SW480 (cell line): Measurements from ENCODE around the gene ATAD3C.
"Not testable (repeated sequence)": the region's sequence is repeated elsewhere in the genome, so short reads cannot be mapped to it uniquely, and the experiment has no call there.

ENCODE experiments used
- DNase-seq: peaks from one replicate; pipeline ENCODE4 v3.0.0-alpha.2; 2016; ENCODE audit warnings: low spot score

Gene ATAD3C

GRCh38 chr1:1419363-1419812 lies 30.1 kb upstream of the ATAD3C start:
- DNase-seq: no peak

DNA sequence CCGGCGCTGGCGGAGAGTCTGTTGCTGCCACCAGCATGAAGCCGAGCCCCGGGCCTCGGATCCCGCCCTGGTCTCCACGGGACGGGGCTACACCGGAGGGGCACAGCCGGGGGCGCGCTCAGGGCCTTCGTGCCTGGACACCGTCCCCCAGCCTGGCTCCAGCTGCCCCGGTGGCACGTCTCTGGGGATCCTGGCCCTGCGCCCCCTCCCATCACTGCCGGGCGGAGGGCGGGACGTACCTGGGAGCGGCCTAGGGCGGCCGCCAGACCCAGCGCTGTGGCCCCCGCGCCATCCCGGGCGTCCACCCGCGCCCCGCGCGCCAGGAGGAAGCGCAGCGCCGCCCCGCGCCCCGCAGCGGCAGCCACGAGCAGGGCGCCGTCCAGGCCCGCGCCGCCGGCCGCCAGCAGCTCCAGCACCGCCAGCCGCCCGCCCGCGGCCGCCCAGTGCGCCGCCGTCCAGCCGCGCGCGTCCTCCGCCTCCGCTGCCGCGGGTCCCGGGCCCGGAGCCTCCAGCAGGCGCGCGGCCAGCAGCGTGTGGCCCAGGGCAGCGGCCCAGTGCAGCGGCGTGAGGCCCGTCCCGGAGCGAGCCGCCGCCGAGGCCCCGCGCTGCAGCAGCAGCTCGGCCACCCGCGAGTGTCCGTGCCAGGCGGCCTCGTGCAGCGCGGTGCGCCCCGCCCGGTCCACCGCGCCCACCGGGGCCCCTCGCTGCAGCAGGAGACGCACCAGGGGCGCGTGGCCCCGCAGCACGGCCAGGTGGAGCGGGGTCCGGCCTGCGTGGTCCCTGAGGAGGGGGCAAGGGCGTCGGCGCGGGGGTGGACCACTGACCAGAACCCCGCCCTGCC lies 29.5 kb upstream of the ATAD3C start:
- no peak for DNase-seq

- no peak for DNase-seq
These were observed 28.8 kb upstream of the ATAD3C start for GRCh38 chr1:1420654-1421141.

DNA sequence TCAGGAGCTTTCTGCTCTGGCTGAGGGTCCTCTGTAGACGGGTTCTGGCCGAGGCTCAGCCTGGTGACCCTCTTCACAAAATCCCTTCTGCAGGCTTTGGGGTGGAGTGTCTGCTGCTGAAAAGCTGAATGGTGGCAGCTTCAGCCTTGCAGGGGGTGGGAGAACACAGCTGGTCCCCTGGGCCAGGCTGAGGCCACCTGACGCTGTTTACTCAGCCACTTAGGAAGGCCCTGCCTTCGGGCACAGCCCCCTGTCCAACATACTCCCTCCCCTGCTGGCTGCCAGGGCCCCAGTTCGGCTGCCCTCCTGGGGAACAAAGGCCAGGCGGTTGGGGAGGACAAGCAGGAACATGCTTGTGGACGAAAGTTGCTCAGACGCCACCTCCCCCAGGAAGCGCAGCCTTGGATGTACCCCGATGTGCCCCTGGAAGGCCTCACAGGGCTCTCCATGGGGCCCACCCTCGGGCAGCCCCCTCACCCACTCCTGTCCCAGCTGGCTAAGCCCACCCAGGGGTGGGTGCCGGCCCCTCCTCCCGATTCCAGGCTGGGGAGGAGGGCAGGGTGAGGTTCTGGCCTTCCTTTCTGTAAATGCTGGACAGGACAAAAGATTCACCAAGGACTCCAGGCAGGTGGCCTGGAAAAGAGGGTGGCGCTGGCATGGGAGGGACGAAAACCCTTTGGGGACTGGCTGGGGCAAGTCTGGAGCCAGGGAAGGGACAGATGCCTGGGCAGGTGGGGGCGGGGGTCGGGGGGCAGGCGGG lies 28.2 kb upstream of the ATAD3C start, which contains the start of gene ANKRD65:
TSS of gene ANKRD65 (minus strand) at position 130 of the 760 bp plus-strand sequence. CDS start 271 bp downstream, outside the sequence.
- DNase-seq: no peak

- no peak for DNase-seq
These were observed 27.5 kb upstream of the ATAD3C start for GRCh38 chr1:1421907-1422464.

DNA sequence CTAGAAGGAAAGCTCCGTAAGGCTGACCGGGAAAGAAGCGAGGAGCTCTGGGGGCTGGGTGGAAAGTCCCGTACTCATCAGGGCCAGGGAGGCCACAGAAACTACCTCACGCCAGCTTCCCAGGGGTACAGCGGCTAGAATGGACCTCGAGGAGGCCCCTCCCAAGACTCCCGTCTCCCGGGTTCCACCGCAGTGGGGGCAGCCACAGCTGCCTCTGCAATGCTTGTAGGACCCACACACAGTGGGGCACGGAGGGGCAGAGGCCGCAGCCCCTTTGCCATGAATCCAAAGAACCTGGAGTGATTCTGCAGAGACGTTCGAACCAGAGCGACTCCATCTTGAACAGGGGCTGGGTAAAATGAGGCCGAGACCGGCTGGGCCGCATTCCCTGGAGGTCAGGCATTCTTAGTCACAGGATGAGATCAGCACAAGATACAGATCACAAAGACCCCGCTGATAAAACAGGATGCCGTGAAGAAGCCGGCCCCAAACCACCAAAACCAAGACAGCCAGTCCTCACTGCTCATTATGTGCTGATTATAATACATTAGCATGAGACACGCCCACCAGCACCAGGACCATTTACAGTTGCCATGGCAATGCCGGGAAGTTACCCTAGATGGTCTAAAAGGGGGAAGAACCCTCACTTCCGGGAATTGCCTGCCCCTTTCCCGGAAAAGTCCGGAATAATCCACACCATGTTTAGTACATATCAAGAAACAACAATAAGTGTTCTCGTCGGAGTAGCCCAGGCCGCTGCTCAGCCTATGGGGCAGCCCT lies 26.8 kb upstream of the ATAD3C start:
- DNase-seq: no peak

- DNase-seq: no peak
These were observed 26.3 kb upstream of the ATAD3C start for GRCh38 chr1:1423245-1423597.

- DNase-seq: no peak
These were observed 24.8 kb upstream of the ATAD3C start for GRCh38 chr1:1424707-1425106.

DNA sequence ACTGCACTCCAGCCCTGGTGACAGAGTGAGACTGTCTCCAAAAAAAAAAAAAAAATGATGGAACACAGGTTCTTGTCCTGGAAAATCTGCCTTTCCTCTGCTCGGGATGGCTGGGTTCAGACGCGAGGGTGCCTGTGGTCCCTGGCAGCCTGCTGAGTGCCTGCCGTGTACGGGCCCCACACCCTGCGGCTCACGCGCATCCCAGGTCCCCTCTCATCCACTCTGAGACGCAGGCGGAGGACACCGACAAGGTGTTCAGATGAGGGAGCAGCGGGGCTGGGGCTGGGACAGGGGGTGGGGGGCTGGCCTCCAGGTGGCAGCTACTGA lies 24.1 kb upstream of the ATAD3C start:
- DNase-seq: no peak

- DNase-seq: no peak
These were observed 23.6 kb upstream of the ATAD3C start for GRCh38 chr1:1425753-1426495.

GRCh38 chr1:1426496-1427105 lies 22.9 kb upstream of the ATAD3C start:
- no peak for DNase-seq

DNA sequence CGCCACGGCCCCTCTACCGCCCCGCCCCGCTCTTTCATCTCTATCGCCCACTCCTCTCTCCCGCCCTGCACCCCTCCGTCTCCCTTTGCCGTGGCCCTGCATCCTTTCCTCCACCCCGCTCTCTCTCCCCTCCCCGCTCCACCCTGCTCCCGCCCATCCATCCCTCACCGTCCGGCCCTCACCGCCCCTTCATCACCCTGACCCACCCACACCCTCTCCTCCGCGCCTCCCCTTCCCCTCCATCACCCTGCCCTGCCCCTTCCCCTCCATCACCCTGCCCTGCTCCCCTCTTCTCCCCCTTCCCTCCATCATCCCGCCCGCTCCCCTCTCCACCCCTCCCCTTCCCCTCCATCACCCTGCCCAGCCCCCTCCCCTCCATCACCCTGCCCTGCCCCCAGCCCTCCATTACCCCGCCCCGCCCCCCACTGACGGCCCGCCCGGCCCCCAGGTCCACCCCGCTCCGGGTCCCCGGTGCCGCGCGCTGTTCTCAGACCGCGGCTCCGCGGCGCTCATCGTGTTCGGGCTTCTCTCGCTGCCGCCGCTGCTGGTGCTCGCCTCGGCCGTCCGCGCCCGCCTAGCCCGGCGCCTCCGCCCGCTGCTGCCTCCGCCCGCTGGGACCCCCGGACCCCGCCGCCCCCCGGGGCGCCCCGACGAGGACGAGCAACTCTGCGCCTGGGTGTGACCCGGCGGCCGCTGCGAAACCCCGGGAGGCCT lies 22.2 kb upstream of the ATAD3C start:
- DNase-seq: no peak

DNA sequence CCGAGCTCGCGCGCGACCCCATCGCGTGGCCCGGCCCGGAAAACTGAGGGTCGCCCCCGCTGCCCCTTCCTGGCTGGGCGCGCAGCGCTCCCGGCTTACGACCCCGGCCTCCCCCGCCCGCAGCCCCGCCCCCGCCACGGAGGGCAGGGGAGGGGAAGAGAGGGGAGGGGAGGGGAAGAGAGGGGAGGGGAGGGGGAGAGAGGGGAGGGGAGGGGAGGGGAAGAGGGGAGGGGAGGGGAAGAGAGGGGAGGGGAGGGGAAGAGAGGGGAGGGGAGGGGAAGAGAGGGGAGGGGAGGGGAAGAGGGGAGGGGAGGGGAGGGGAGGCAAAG lies 21.7 kb upstream of the ATAD3C start:
- no peak for DNase-seq

DNA sequence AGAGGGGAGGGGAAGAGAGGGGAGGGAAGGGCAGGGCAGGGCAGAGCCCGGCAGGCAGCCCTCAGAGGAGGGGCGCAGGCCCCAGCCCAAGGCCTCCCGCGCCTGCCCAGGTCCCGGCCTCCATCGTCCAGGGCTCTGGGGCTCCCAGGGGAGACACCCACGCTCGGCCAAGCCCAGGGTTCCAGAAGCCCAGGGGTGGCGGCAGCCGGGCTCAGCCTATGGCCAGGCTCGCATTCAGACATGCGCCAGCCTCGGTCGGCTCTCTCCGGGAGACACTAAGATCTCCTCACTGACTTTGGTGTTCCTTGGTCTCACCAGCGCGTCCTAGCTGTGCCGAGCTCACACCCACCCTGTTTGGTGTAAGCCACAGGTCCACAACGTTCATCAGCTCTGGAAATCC lies 21.3 kb upstream of the ATAD3C start:
- DNase-seq: no peak

DNA sequence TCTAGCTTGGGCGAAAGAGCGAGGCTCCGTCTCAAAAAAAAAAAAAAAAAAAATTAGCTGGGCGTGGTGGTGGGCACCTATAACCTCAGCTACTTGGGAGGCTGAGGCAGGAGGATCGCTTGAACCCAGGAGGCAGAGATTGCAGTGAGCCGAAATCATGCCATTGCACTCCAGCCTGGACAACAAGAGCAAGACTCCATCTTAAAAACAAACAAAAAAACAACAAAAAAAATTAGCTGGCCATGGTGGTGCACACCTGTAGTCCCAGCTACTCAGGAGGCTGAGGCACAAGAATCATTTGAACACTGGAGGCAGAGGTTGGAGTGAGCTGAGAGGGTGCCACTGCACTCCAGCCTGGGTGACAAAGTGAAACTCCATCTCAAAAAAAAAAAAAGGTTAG lies 20.5 kb upstream of the ATAD3C start:
- not testable (repeated sequence) for DNase-seq

DNA sequence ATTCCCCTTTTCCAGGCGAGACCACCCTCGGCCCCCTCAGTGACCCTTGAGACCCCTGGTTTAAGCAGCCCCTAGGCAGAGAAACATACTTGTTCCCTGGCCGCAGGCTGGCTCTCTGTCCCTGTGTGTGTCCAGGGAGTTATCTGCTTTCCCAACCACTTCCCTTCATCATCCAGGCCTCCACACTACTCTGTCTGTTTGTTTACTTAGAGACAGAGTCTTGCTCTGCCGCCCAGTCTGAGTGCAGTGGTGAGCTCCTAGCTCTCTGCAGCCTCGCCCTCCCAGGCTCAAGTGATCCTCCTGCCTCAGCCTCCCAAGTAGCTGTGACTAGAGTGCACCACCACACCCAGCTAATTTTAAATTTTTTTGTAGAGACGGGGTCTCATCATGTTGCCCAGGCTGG lies 19.8 kb upstream of the ATAD3C start:
- no peak for DNase-seq

DNA sequence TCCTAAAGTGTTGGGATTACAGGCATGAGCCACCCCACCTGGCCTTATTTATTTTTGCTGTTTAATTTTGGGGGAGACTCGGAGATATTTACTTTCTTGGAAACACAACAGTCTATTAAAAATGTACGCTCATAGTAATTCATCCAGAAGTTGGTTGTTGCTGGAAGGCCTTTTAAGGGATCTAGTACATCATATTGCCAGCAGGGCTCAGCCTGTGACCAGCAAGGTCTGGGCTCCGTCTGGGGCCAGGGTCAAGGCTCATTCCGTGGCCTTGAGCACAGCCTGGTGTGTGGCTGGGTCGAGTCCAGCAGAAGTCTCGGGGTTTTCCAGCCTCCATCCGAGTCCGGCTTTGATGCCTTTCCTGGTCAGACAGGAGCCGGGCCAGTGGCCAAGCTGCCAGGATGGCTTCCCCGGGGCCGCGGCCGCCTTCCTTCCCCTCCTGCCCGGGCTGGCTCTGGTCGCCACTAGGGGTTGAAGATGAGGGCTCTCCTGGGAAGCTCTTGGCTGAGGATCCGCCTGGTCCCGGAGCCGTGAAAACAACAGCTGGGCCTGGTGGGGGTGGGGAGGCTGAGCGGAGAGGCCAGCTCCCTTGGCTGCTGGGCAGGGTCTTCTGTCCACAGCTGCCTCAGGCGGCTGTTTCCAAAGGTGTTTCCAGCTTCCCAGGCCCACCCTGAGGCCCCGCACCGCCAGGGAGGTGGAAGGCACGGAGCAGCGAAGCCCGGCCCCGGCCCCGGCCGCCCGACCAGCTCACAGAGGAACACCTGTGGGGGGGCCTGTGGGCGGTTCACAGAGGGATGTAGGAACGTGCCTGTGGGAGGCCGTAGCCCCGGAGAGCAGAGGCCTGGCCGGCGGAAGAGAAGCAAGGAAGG lies 19.1 kb upstream of the ATAD3C start:
- DNase-seq: no peak

- no peak for DNase-seq
These were observed 18.3 kb upstream of the ATAD3C start for GRCh38 chr1:1430992-1431844.
